GM21515 (cell line): ENCODE data around the gene CLIP1.
"Not testable (repeated sequence)": the region's sequence is repeated elsewhere in the genome, so short reads cannot be mapped to it uniquely, and the experiment has no call there.

Source experiments
- ATAC-seq: cut with Tn5 transposase; IDR thresholded peaks from one replicate; pipeline ENCODE4 v1.9.1; 2021; ENCODE audit not compliant: unreplicated experiment

CLIP1 gene

DNA sequence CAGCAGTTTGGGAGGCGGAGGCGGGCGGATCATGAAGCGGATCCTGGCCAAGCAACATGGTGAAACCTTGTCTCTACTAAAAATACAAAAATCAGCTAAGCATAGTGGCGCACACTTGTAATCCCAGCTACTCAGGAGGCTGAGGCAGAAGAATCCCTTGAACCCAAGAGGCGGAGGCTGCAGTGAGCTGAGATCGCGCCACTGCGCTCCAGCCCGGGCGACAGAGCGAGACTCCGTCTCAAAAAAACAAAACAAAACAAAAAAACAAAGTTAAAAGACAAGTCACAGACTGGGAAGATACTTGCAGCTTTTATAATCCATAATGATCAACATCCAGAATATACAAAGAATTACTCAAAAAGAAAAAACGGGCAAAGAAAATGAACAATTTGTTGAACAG, 161.7 kb downstream of the CLIP1 start:
- not testable (repeated sequence) for ATAC-seq

DNA sequence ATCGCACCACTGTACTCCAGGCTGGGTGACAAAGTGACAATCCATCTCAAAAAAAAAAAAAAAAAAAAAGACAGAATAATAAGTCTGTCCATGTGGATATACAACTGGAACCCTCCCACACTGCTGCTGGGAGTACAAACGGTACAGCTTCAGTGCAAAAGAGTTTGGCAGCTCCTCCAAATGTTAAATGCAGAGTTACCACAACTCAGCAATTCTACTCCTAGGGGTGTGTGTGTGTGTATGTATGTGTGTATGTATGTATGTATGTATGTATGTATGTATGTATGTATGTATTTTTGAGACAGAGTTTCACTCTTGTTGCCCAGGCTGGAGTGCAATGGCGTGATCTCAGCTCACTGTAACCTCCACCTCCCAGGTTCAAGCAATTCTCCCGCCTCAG, 163.5 kb downstream of the CLIP1 start:
- ATAC-seq, result not testable (repeated sequence)

DNA sequence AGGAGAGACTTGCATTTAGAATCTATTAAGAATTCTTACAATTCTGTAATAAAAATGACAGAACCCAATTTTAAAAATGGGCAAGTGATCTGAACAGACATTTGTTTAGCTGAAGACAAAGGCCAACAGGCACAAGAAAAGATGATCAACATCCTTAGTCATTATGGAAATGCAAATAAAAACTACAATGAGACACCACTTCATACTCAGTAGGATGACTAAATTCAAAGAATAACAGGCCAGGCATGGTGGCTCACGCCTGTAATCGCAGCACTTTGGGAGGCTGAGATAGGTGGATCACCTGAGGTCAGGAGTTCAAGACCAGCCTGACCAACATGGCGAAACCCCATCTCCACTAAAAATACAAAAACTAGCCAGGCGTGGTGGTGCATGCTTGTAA, 164.0 kb downstream of the CLIP1 start:
- ATAC-seq, result not testable (repeated sequence)

DNA sequence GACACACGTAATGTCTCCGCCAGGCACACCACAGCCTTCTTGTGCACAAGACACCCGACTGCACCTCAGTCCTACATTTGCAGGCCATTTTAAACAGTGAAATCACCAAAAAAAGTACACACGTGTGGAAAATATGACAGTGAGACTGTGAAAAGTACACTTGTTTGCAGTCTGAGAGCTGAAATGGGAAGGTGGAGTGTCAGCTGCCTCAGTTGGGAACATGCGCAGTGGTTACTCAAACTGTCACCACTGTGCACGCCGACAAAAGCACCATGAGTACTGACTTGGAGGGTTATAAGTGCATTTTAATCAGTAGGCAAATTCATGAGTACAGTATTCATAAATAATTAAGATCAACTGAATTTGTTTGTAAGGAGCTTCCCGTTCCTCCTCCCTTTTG, 171.9 kb downstream of the CLIP1 start:
- ATAC-seq, result no peak

DNA sequence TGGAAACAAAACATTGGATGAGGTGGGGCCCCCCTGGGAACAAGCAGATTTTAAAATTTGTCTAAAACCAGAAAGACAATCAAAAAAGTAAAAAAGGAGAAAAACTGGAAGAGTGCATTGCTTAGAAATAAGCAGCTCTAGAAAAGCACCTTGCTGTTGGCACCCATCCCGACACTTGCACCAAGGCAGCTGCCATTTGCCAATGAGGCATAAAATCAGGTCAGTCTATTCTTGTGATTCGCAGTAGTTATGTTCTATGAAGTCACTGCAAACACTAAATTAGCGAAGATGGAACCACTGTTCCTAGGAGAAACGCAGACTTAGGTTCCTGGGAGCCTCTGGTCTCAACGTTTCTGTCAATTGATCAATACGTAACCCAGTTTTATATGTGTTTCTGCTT, 172.4 kb downstream of the CLIP1 start:
- ATAC-seq, result no peak

DNA sequence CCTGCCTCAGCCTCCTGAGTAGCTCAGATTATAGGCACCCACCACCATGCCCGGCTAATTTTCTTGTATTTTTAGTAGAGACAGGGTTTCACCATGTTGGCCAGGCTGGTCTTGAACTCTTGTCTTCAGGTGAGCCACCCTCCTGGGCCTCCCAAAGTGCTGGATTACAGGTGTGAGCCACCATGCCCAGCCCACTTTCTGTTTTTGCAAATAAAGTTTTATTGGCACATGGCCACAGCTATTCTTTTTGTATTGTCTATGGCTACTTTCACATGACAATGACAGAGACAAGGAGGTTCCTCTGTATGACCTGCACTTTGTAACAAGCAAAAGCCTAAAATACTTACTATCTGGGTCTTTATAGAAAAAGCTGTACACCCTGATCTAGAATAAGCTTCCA, 176.9 kb downstream of the CLIP1 start:
- no peak for ATAC-seq

DNA sequence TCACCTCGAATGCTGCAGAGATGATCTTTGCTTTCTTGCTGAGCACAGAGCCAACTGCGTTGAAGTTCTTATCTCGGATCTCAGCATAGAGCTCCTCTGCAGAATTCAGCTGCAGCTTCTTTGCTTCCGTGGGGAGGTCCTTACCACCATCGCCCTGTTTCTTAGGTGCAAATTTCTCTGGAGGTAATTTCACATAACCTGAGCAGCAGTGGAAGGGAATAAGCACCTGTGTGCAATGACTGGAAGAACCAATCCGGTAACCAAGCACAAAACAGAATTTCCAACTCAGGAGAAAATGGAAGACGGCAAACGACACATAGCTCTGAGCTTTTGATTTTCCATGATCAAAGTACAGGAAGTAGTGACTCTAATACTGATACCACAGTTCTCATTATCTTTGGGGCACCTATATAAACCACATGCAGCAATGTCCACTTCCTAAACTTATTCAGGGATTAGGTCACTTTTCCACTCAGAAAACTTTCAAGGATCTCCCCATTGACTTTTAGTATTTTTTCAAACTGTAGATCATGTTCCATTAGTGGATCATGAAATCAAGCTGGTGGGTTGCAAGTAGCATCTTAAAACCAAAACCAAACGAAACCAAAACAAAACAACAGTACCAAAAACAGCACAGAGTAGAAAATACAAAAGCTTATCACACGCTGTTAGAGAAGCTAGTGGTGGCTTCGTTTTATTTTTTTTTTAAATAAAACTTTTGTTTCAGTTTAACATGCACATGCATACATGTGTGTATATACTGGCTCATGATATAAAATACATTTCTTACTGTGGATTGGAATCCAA, 177.7 kb downstream of the CLIP1 start:
- no peak for ATAC-seq

DNA sequence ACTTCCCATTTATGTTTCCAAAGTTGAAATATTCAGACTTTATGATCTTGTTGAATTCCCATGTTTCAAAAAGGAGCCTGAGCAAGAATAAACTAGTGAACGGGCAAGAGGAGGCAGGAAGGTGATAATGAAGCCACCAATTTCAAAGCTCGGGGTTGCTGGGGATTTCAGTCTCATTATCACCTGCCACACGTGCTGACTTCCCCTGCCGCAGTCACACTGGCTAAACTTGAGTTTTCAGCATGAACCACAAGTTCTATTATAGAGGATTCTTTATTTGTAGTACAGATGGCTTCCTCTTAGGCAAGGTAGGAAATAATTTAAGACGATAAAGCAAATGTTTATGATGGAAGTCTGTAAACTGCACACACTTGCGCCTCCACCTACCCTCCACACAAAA, 178.5 kb downstream of the CLIP1 start:
- no peak for ATAC-seq

DNA sequence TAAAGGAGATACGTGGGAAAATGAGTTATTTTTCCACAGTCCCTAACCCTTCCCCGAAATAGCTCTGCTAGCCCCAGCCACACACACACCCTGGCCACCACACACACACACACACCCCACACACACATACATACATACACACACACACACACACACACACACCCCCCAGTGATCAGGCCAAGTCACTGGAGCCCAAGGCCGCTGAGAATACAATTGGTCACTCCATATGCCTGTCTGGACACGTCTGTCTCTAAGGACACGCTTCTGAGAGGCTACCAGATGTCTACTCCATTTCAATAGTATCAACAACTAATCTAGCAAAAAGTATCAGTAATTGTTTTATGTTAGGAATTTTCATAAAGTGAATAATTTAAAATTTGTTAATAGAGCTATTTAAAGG, 183.6 kb downstream of the CLIP1 start:
- no peak for ATAC-seq

DNA sequence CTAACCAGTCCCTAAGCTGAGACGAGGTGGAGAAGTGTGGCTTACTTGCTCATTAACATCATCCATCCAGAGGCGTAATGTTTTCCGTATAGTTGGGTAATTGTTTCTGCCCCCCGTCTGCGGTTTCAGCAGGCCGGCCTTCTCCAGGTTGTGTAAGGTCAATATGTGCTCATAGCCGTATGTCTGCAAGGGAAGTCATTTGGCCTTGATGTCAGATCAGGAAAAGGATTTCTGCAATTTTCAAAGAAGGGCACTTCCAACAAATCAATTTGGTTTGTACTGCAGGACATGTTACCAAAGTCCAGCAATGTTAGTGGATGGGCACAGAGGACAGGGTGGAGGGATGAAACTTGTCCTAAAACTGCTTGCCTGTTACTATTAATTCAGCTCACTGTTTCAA, 186.7 kb downstream of the CLIP1 start:
- ATAC-seq, result no peak

DNA sequence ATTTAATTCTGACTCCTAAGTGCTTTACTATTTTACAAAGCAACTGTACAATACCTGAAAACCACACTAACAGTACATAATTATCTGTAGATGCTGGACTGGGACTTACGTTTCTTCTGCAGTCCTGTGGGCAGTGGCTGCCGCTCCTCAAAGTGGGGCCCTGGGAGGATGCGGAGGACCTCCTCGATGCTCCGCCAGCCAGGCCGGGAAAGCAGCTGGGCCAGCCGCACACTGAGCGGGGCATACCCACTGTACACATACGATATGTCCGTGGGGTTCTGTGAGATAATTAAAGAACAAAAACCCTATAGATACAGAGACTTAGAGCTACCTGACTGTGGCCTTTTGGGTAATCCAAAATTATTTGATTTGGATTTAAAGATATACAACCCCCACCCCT, 189.8 kb downstream of the CLIP1 start:
- no peak for ATAC-seq

DNA sequence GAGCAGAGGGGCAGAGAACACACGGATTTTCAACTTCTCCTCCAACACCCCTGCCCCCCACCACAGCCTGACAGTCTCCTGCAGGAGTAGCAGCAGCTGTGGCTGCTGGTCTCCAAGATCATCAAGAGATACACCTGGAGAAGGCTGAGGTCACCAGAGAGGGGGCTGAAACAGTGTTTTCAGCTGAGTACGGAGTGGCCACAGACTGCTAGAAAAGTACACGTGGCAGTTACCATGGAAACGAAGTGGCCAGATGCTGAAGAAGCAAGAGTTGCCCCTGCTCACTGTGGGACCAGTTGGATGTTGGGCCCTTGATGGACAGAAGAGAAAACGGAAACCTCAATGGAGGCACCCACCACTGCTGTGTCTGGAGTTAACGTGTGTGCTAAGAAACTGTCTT, 191.7 kb downstream of the CLIP1 start:
- ATAC-seq, result no peak

DNA sequence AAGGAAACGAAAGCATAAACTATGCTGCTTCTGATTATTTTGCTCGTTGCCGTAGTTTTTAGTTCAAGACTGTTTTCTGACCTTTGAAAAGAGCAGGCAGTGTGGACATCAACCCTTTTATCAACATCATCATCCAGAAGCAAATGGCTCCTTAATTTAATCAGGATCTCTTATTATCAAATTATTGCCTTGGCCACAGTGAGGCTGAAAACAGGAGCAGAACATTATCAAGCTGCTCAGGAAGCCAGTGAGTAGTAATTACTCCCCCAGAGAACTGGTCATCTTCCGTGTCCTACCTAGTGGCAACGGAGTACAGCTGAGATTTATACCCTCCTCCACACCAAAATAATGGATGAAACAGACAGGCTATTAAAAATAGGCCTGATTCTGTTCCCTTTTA, 194.4 kb downstream of the CLIP1 start:
- ATAC-seq, result no peak

DNA sequence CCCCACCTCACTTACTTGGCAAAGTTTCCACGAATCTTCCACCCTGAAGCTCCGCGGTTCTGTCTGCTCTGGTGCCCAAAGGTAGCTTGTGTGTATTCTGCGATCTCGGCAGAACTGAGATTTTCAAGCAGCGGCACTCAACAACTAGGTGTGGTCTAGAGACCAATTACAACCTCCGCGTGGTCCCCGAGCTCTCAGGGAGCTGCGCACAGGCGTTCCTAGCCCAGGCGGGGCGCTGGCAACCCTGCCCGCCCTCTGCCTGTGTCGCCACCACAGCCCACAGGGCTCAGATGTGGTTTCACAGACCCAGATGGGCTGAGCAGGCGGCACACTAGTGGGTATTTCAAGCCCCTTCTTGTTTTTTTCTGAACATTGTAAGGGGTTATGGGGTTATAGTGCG, 195.1 kb downstream of the CLIP1 start:
- ATAC-seq, result no peak

DNA sequence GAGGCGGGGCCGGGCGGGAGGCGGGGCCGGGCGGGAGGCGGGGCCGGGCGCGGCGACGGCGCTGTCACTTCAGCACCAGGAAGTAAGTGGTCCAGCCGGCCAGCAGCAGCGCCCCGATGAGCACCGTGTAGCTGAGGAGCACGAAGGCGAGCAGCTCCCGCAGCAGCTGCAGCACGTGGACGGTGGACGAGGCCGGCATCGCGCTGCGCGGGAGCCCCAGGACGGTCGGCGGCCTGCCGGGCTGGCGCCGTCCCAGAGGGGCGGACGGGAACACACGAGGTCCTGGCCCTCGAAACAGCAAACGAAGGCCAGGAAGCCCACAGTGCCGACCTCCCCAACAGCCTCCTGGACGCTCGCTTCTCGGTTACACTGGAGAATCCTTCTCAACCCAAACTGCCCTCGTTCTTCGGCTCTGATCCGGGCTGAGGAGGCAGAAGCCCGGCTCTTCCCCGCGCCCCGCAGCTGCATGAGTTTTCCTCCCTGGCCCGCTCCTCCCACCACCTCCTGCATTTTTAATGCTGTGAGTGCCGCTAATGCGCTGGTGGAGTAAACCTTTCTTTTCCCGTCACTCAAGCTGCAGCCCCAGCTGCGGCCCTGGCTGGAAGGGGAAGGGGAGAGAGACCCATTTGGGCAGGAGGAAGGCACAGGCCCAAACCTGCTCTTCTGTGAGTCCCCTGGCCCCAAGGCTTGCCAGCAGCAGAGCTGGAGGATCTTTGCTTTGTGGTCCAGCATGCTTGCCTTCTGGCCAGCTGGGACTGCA, 195.9 kb downstream of the CLIP1 start:
- ATAC-seq, result no peak

DNA sequence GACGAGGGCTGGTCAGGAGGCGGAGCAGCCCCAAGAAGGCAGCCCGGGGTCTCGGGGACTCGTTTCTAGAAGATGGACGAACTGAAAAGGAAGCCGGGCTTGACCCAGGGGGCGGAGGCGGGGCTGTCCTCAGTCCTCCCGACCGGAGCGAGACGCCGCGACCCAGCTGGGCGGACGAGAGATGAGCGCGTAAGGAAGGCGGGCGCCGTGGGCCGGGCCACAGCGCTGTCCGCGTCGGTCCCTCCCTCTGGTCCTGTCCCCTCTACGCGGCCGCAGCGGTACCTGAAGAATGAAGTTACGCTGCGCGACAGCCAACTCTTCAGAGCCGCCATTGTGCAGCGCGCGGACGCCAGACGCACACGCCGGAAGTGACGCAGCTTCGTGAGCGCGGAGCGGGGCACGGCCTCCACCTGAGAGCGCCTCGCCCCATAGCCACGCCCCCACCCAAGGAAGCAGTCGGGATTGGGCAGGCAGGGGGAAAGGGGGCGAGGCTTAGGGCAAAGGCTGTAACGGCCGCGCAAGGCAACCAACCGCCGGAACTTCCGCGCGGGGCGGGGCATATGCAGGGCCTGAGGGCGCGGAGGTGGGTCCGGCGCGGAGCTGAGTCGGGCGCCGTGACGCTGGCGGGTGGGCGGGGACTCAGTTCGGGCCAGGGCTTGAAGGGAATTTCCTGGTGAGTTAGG, 196.6 kb downstream of the CLIP1 start, which contains the start of gene DIABLO:
Gene DIABLO (minus strand): TSS at position 370 of the 683 bp plus-strand sequence. CDS start 38 bp downstream, at position 332.
- ATAC-seq, result peak; percentile 92
